ENCODE results near the gene CEP350. TPM values are rescaled to one million over a fixed set of nuclear protein-coding genes. Genes with fewer than 3 reads are reported as not detected.
A peak's percentile ranks its signal among the peaks of the same experiment; 100 is the strongest.
"Not testable (repeated sequence)": the region's sequence is repeated elsewhere in the genome, so short reads cannot be mapped to it uniquely, and the experiment has no call there.

Gene CEP350
- total RNA-seq, 6 donors from 2014 or later: 42.8 to 66.5 (median 52.2) TPM

- DNase-seq (no peak), ATAC-seq (ENCODE audit: low FRiP score in 2 of 2) (no peak)
- Histone ChIP-seq H3K4me3 (no peak overlapping the region), H3K9me3 (no peaks in the 10 kb centered on the region), H3K4me1 (peaks cover 0 to 8% (median 3%) of the 10 kb centered on the region in 4 donors), H3K36me3 (no peaks in the 10 kb centered on the region), H3K27me3 (no peaks in the 10 kb centered on the region), H3K27ac (peak overlapping the region in 1 of 4 donors; percentile 53)
- no peak for TF ChIP-seq CTCF (IDR thresholded peaks at IDR 0.05)
- TF ChIP-seq POLR2A (IDR thresholded peaks at IDR 0.05): no peak
- no peak for TF ChIP-seq EP300 (IDR thresholded peaks at IDR 0.05)
- no peak for TF ChIP-seq POLR2AphosphoS5 (IDR thresholded peaks at IDR 0.05)
- 82 to 85% methylated on average over 2 of the region's 2 CpGs for WGBS, 2 donors
These were observed 176.0 kb downstream of the CEP350 start for GRCh38 chr1:180130651-180131050.

GRCh38 chr1:180131510-180131909 lies 176.9 kb downstream of the CEP350 start:
- WGBS, 2 donors: 52 to 62% methylated on average over 5 of the region's 5 CpGs
- TF ChIP-seq EP300 (IDR thresholded peaks at IDR 0.05) (no peak), POLR2AphosphoS5 (IDR thresholded peaks at IDR 0.05) (peak in 1 of 2 donors; percentile 77)
- H3K27me3 ChIP-seq: no peaks in the 10 kb centered on the region
- H3K9me3 ChIP-seq: no peaks in the 10 kb centered on the region
- no peak overlapping the region for H3K4me3 ChIP-seq
- H3K36me3 ChIP-seq: no peaks in the 10 kb centered on the region
- peak overlapping the region in 2 of 4 donors; percentile 45 to 53 for H3K27ac ChIP-seq
- DNase-seq (peak in 1 of 2 donors; percentile 76), ATAC-seq (ENCODE audit: low FRiP score in 2 of 2) (peak in 1 of 2 donors; percentile 46)
- peaks cover 0 to 8% (median 3%) of the 10 kb centered on the region in 4 donors for H3K4me1 ChIP-seq

- no peak for TF ChIP-seq EP300 (IDR thresholded peaks at IDR 0.05)
- no peak for TF ChIP-seq POLR2A (IDR thresholded peaks at IDR 0.05)
- no peak for TF ChIP-seq POLR2AphosphoS5 (IDR thresholded peaks at IDR 0.05)
- TF ChIP-seq CTCF (IDR thresholded peaks at IDR 0.05): no peak
- no peak for DNase-seq
- no peak overlapping the region for H3K4me3 ChIP-seq
- no peaks in the 10 kb centered on the region for H3K27me3 ChIP-seq
- H3K9me3 ChIP-seq: no peaks in the 10 kb centered on the region
- H3K36me3 ChIP-seq: no peaks in the 10 kb centered on the region
- 65 to 68% methylated on average over 1 of the region's 1 CpG for WGBS, 2 donors
- peaks cover 0 to 3% (median 0%) of the 10 kb centered on the region in 4 donors for H3K4me1 ChIP-seq
- no peak for ATAC-seq (ENCODE audit: low FRiP score in 2 of 2)
- H3K27ac ChIP-seq: no peak overlapping the region
These were observed 178.6 kb downstream of the CEP350 start for GRCh38 chr1:180133193-180133592.

- not testable (repeated sequence) for H3K4me1 ChIP-seq; H3K27ac ChIP-seq; H3K9me3 ChIP-seq; ATAC-seq (ENCODE audit: low FRiP score in 2 of 2); H3K36me3 ChIP-seq; H3K4me3 ChIP-seq; H3K27me3 ChIP-seq; DNase-seq
- 87% methylated on average over 9 of the region's 9 CpGs for WGBS, 2 donors
These were observed 179.1 kb downstream of the CEP350 start for GRCh38 chr1:180133688-180134087.

GRCh38 chr1:180135535-180135934 lies 180.9 kb downstream of the CEP350 start:
- TF ChIP-seq EP300 (IDR thresholded peaks at IDR 0.05): no peak
- TF ChIP-seq CTCF (IDR thresholded peaks at IDR 0.05): no peak
- no peak for TF ChIP-seq POLR2AphosphoS5 (IDR thresholded peaks at IDR 0.05)
- TF ChIP-seq POLR2A (IDR thresholded peaks at IDR 0.05): no peak
- no peaks in the 10 kb centered on the region for H3K4me1 ChIP-seq
- H3K4me3 ChIP-seq: no peak overlapping the region

GRCh38 chr1:180136331-180136967 lies 181.8 kb downstream of the CEP350 start:
- DNase-seq: no peak
- no peak for ATAC-seq (ENCODE audit: low FRiP score in 2 of 2)
- H3K27me3 ChIP-seq: no peaks in the 10 kb centered on the region
- H3K36me3 ChIP-seq: no peaks in the 10 kb centered on the region
- H3K4me1 ChIP-seq: peaks cover 0 to 4% (median 0%) of the 10 kb centered on the region in 4 donors
- TF ChIP-seq POLR2AphosphoS5 (IDR thresholded peaks at IDR 0.05) (no peak), POLR2A (IDR thresholded peaks at IDR 0.05) (no peak), EP300 (IDR thresholded peaks at IDR 0.05) (no peak), CTCF (IDR thresholded peaks at IDR 0.05) (no peak)
- H3K4me3 ChIP-seq: no peak overlapping the region
- no peak overlapping the region for H3K27ac ChIP-seq
- no peaks in the 10 kb centered on the region for H3K9me3 ChIP-seq
- 72 to 84% methylated on average over 4 of the region's 4 CpGs for WGBS, 2 donors

More at GRCh38 chr1:180135535-180135934, 180.9 kb downstream of the CEP350 start:
- Histone ChIP-seq H3K9me3 (no peaks in the 10 kb centered on the region), H3K36me3 (no peaks in the 10 kb centered on the region), H3K27me3 (no peaks in the 10 kb centered on the region), H3K27ac (no peak overlapping the region)
- ATAC-seq (ENCODE audit: low FRiP score in 2 of 2) (no peak), DNase-seq (no peak)
- 28 to 50% methylated on average over 1 of the region's 1 CpG for WGBS, 2 donors
